GM21619 (cell line): ENCODE data around the gene UQCRHL.

Experiments used
- ATAC-seq: cut with Tn5 transposase; IDR thresholded peaks from one replicate; pipeline ENCODE4 v1.9.1; 2021; ENCODE audit not compliant: unreplicated experiment

Gene UQCRHL

GRCh38 chr1:15758953-15759661, 48.3 kb downstream of the UQCRHL start:
- ATAC-seq = no peak

DNA sequence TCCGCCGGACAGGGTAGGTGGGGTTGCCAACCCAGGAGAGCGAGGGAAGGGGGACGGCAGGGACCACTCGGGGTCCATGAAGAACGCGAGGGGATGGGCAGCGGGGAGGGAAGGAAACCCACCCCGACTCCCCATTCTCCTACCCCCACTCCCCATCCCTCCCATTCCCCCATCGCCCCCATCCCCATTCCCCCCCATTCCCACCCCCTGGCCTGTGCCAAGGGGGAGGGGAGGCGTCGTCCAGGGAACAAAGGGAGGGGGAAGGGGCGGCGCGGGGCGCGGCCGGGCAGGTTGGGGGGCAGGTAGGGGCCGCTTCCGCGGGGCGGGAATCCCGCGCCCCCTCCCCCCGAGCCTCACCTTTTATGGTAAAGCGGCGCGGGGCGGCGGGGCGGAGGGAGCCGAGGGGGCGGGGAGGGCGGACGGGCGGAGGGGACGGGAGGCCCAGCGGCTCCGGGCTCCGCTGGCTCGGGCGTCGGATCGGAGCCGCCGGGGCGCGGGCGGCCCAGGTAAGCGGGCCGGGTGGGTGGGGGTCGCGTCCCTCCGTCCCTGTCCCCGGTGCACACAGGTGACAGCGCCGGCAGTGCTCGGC, 49.0 kb downstream of the UQCRHL start, which contains the start of gene FBLIM1:
TSS of gene FBLIM1 (plus strand) at position 453 of the 589 bp plus-strand sequence. CDS start 6,189 bp downstream, outside the sequence.
- ATAC-seq = no peak

GRCh38 chr1:15757575-15758342, 49.7 kb downstream of the UQCRHL start:
- no peak for ATAC-seq
